Prostate gland (tissue), 2 donors: ENCODE data around the gene DNASE1L2.

Experiments used
- CTCF ChIP-seq, 4 experiments: fragments of 200-600 bp in 2 of 4; fragments of 450-650 bp in 2 of 4; sonication (generic) in 2 of 4; IDR thresholded peaks; 1 replicate in 3 of 4; 2 replicates in 1 of 4; pipeline ENCODE4 v1.5.1; 2016 to 2019; ENCODE audit warnings: antibody characterized with exemption in 4 of 4, mild to moderate bottlenecking in 2 of 4, moderate library complexity in 2 of 4
- POLR2AphosphoS5 ChIP-seq: sonication (generic); formaldehyde crosslinking; IDR thresholded peaks from one replicate; pipeline ENCODE4 v1.6.1; 2017; ENCODE audit warnings: antibody characterized with exemption

- TF ChIP-seq CTCF (IDR thresholded peaks at IDR 0.05) (no peak), POLR2AphosphoS5 (no peak)
These were observed 27.9 kb upstream of the DNASE1L2 start for GRCh38 chr16:2208308-2208707.
